GM12801 (cell line): Measurements from ENCODE around the gene MICAL2.

ENCODE experiments used
- CTCF ChIP-seq: IDR thresholded peaks from one replicate; pipeline ENCODE4 v1.5.1; 2011; ENCODE audit warnings: control low read depth; ENCODE audit not compliant: insufficient read length; ENCODE audit errors: extremely low read depth

Gene MICAL2

GRCh38 chr11:12177739-12178338 lies 67.4 kb downstream of the MICAL2 start:
- no peak for TF ChIP-seq CTCF

- no peak for TF ChIP-seq CTCF
These were observed 68.6 kb downstream of the MICAL2 start for GRCh38 chr11:12179019-12179418.

- no peak for TF ChIP-seq CTCF
These were observed 69.1 kb downstream of the MICAL2 start for GRCh38 chr11:12179531-12179930.

- TF ChIP-seq CTCF = no peak
These were observed 70.1 kb downstream of the MICAL2 start for GRCh38 chr11:12180257-12181205.

- no peak for TF ChIP-seq CTCF
These were observed 71.9 kb downstream of the MICAL2 start for GRCh38 chr11:12182302-12182675.

- no peak for TF ChIP-seq CTCF
These were observed 72.5 kb downstream of the MICAL2 start for GRCh38 chr11:12182676-12183541.

- no peak for TF ChIP-seq CTCF
These were observed 73.6 kb downstream of the MICAL2 start for GRCh38 chr11:12183827-12184620.
